ENCODE results near the gene ZNF300. TPM values are rescaled to one million over a fixed set of nuclear protein-coding genes. Genes with fewer than 3 reads are reported as not detected.
"Not testable (repeated sequence)": the region's sequence is repeated elsewhere in the genome, so short reads cannot be mapped to it uniquely, and the experiment has no call there.

The ZNF300 gene
- total RNA-seq, 1 experiment from 2014 or later: 11.3 TPM

DNA sequence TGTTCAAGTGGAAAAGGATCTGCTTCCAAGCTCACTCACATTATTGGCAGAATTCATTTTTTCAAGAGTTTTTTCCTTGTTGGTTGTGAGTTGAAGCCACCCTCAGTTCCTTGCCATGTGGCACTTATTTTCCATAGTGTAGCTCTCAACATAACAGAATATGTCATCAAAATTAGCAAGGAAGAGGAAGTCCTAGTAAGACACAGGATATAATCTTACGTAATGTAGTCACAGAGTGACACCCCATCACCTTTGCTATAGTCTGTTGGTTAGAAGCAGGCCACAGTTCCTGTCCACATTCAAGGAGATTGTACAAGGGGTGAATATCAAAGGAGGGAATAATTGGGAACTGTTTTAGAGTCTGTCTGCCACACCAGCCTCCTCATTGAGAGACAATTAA is 42.7 kb downstream of the ZNF300 start:
- no peak overlapping the region for H3K27ac Mint-ChIP-seq (ENCODE audit: unreplicated experiment)
- intact Hi-C loops (cut with micrococcal nuclease; ENCODE audit: unreplicated experiment): no loop called here
- CTCF ChIA-PET: no interaction called here

DNA sequence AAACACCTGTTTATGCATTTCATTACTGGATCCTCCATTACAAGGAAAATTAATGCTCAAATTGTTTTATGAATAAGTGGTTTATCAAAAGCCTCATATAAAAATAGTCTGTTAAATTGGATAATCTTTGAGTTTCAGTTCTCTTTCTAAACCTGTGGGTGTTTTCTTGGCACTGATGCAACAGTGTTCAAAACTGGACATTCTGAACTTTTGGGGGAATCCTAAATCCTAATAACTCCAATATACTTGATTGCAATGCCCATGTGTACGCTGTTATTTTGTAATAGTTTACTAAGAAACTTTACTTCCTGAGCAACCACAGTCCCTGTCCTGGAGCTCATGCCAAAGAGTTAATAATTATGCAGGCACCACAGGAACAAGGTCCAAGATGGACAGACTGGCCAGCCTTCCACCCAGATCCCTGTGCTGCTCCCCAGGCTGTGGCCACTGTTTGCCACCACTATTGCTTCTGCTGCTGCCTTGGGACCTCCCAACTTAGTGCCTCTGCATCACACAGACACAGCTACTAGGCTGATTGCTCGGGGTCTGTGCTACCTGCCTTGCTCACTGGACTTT is 44.4 kb downstream of the ZNF300 start:
- Mint-ChIP-seq H3K27me3 (ENCODE audit: unreplicated experiment) (no peaks in the 10 kb centered on the region), H3K4me1 (ENCODE audit: low read depth, unreplicated experiment) (no peaks in the 10 kb centered on the region), H3K4me3 (ENCODE audit: low read depth, unreplicated experiment) (no peak overlapping the region), H3K9me3 (ENCODE audit: low read depth, unreplicated experiment) (peaks cover 5% of the 10 kb centered on the region), H3K27ac (ENCODE audit: unreplicated experiment) (no peak overlapping the region), H3K36me3 (ENCODE audit: insufficient read depth, unreplicated experiment) (no peaks in the 10 kb centered on the region)
- CTCF ChIA-PET: no interaction called here
- BruUV-seq (replicated peaks): no TSS peak
- DNase-seq: no peak
- TF ChIP-seq, protein P1, sequence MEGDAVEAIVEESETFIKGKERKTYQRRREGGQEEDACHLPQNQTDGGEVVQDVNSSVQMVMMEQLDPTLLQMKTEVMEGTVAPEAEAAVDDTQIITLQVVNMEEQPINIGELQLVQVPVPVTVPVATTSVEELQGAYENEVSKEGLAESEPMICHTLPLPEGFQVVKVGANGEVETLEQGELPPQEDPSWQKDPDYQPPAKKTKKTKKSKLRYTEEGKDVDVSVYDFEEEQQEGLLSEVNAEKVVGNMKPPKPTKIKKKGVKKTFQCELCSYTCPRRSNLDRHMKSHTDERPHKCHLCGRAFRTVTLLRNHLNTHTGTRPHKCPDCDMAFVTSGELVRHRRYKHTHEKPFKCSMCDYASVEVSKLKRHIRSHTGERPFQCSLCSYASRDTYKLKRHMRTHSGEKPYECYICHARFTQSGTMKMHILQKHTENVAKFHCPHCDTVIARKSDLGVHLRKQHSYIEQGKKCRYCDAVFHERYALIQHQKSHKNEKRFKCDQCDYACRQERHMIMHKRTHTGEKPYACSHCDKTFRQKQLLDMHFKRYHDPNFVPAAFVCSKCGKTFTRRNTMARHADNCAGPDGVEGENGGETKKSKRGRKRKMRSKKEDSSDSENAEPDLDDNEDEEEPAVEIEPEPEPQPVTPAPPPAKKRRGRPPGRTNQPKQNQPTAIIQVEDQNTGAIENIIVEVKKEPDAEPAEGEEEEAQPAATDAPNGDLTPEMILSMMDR (IDR thresholded peaks at IDR 0.05; ENCODE audit: unreplicated experiment): no peak
- intact Hi-C loops (cut with micrococcal nuclease; ENCODE audit: unreplicated experiment): no loop called here

More for the DNA sequence above, 42.7 kb downstream of the ZNF300 start:
- Mint-ChIP-seq H3K4me3 (ENCODE audit: low read depth, unreplicated experiment) (no peak overlapping the region), H3K27me3 (ENCODE audit: unreplicated experiment) (no peaks in the 10 kb centered on the region), H3K9me3 (ENCODE audit: low read depth, unreplicated experiment) (peaks cover 2% of the 10 kb centered on the region), H3K4me1 (ENCODE audit: low read depth, unreplicated experiment) (no peaks in the 10 kb centered on the region), H3K36me3 (ENCODE audit: insufficient read depth, unreplicated experiment) (no peaks in the 10 kb centered on the region)
- no TSS peak for BruUV-seq (replicated peaks)
- TF ChIP-seq, protein P1 (IDR thresholded peaks at IDR 0.05; ENCODE audit: unreplicated experiment): no peak
- DNase-seq: no peak

- H3K27ac Mint-ChIP-seq (ENCODE audit: unreplicated experiment); H3K9me3 Mint-ChIP-seq (ENCODE audit: low read depth, unreplicated experiment); BruUV-seq (replicated peaks); DNase-seq; H3K4me3 Mint-ChIP-seq (ENCODE audit: low read depth, unreplicated experiment); H3K4me1 Mint-ChIP-seq (ENCODE audit: low read depth, unreplicated experiment); CTCF ChIA-PET; H3K36me3 Mint-ChIP-seq (ENCODE audit: insufficient read depth, unreplicated experiment); H3K27me3 Mint-ChIP-seq (ENCODE audit: unreplicated experiment); intact Hi-C loops (cut with micrococcal nuclease; ENCODE audit: unreplicated experiment): not testable (repeated sequence)
Measured at GRCh38 chr5:150856700-150857099, 48.1 kb downstream of the ZNF300 start.

DNA sequence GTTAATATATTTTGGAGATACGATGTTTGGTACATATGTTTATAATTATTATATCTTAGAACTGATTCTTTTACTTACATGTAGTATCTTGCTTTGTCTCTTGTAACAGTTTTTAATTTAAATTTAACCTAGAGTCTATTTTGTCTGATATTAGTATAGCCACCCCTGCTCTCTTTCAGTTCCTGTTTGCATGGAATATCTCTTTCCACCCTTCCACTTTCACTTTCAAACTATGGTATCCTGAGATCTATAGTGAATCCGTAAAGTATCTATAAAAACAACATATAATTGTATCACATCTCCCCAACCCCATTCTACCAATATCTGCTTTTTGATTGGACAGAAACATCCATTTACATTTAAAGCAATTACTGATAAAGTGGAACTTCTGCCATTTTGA is 51.2 kb downstream of the ZNF300 start:
- Mint-ChIP-seq H3K4me1 (ENCODE audit: low read depth, unreplicated experiment) (no peaks in the 10 kb centered on the region), H3K27ac (ENCODE audit: unreplicated experiment) (no peak overlapping the region), H3K36me3 (ENCODE audit: insufficient read depth, unreplicated experiment) (no peaks in the 10 kb centered on the region), H3K4me3 (ENCODE audit: low read depth, unreplicated experiment) (no peak overlapping the region), H3K9me3 (ENCODE audit: low read depth, unreplicated experiment) (peaks cover 4% of the 10 kb centered on the region), H3K27me3 (ENCODE audit: unreplicated experiment) (peaks cover 27% of the 10 kb centered on the region)
- CTCF ChIA-PET: no interaction called here
- no peak for DNase-seq
- TF ChIP-seq, protein P1 (IDR thresholded peaks at IDR 0.05; ENCODE audit: unreplicated experiment): no peak
- BruUV-seq (replicated peaks): no TSS peak
- intact Hi-C loops (cut with micrococcal nuclease; ENCODE audit: unreplicated experiment): no loop called here

- no peak overlapping the region for H3K4me3 Mint-ChIP-seq (ENCODE audit: low read depth, unreplicated experiment)
- no peak overlapping the region for H3K27ac Mint-ChIP-seq (ENCODE audit: unreplicated experiment)
- peaks cover 4% of the 10 kb centered on the region for H3K9me3 Mint-ChIP-seq (ENCODE audit: low read depth, unreplicated experiment)
- no peak for DNase-seq
- H3K4me1 Mint-ChIP-seq (ENCODE audit: low read depth, unreplicated experiment): no peaks in the 10 kb centered on the region
- intact Hi-C loops (cut with micrococcal nuclease; ENCODE audit: unreplicated experiment): no loop called here
- H3K36me3 Mint-ChIP-seq (ENCODE audit: insufficient read depth, unreplicated experiment): no peaks in the 10 kb centered on the region
- CTCF ChIA-PET: no interaction called here
- peaks cover 35% of the 10 kb centered on the region for H3K27me3 Mint-ChIP-seq (ENCODE audit: unreplicated experiment)
- TF ChIP-seq, protein P1 (IDR thresholded peaks at IDR 0.05; ENCODE audit: unreplicated experiment): no peak
- BruUV-seq (replicated peaks): no TSS peak
Measured at GRCh38 chr5:150851039-150851438, 53.7 kb downstream of the ZNF300 start.

Measured in Calu3 (cell line).